Endothelial cell of umbilical vein (primary cell): ENCODE measurements around the gene CYBC1. TPM values are rescaled to one million over a fixed set of nuclear protein-coding genes. Genes with fewer than 3 reads are reported as not detected.

ENCODE experiments used
- BruUV-seq: library from RNA; stranded (reverse); fragments of 400-500 nt; replicated peaks from 2 replicates; lab custom pipeline; 2021; lab: Mats Ljungman, UMichigan
- CTCF ChIA-PET: fragments of 300-600, 350-600 bp; sonication (Branson Sonifier 250); formaldehyde crosslinking; loops from one replicate; lab custom pipeline; 2021; ENCODE audit warnings: antibody characterized with exemption, inconsistent platforms; lab: Charles Lee
- POLR2A ChIA-PET: fragments of 300-600, 350-600 bp; sonication (Branson Sonifier 250); formaldehyde crosslinking; loops from one replicate; lab custom pipeline; 2021; ENCODE audit warnings: antibody characterized with exemption, inconsistent platforms; lab: Charles Lee
- DNase-seq: peaks from one replicate; pipeline ENCODE4 v3.0.0-alpha.2; 2011; ENCODE audit warnings: low read depth, low spot score
- FAIRE-seq: peaks from 2 replicates; lab custom pipeline; 2011; peaks lifted over from hg19 to GRCh38; lab: Jason Lieb, UNC
- H2AFZ ChIP-seq: 2 replicates; pipeline ENCODE4 v1.6.0; 2012; ENCODE audit warnings: low read depth, low read length, control low read depth, inconsistent platforms
- H3K27ac ChIP-seq: 2 replicates; pipeline ENCODE4 v1.5.1; 2011; ENCODE audit warnings: low read depth, mild to moderate bottlenecking, control low read depth, low read length, moderate library complexity; ENCODE audit not compliant: insufficient read depth
- H3K27me3 ChIP-seq, 2 experiments: 2 replicates each; pipeline versions ENCODE4 v1.6.0 to v1.6.1; 2011; ENCODE audit warnings: low read length in 2 of 2, mixed read lengths in 1 of 2; ENCODE audit not compliant: control insufficient read depth in 2 of 2, insufficient read depth in 2 of 2
- H3K36me3 ChIP-seq, 2 experiments: 2 replicates in 1 of 2; 3 replicates in 1 of 2; pipeline ENCODE4 v1.5.1; 2011; ENCODE audit warnings: low read length in 2 of 2, mild to moderate bottlenecking in 1 of 2, moderate library complexity in 1 of 2; ENCODE audit not compliant: control insufficient read depth in 2 of 2, insufficient read depth in 2 of 2; ENCODE audit errors: extremely low read depth in 1 of 2
- H3K4me1 ChIP-seq: 3 replicates; pipeline ENCODE4 v1.5.1; 2011; ENCODE audit warnings: mild to moderate bottlenecking, low read length; ENCODE audit not compliant: control insufficient read depth, insufficient read depth; ENCODE audit errors: extremely low read depth
- H3K4me2 ChIP-seq: 2 replicates; pipeline ENCODE4 v1.6.1; 2011; ENCODE audit warnings: low read length, control low read depth, mixed read lengths; ENCODE audit not compliant: insufficient read depth
- H3K4me3 ChIP-seq, 3 experiments: fragments of 200-600 bp in 1 of 3; sonication (generic), shearing (Covaris generic) in 1 of 3; replicated peaks in 1 of 3; 2 replicates each; pipeline ENCODE4 v1.5.1; 2011 to 2016; ENCODE audit warnings: control low read depth in 3 of 3, low read length in 3 of 3, mild to moderate bottlenecking in 2 of 3, inconsistent platforms in 1 of 3, low read depth in 1 of 3, moderate library complexity in 1 of 3; ENCODE audit not compliant: insufficient read depth in 1 of 3
- H3K79me2 ChIP-seq: 2 replicates; pipeline ENCODE4 v1.6.0; 2012; ENCODE audit warnings: low read length, inconsistent platforms; ENCODE audit not compliant: control insufficient read depth, insufficient read depth
- H3K9ac ChIP-seq: replicated peaks from 2 replicates; pipeline ENCODE3; 2011; ENCODE audit warnings: low read length, control low read depth; ENCODE audit not compliant: insufficient read depth; ENCODE audit errors: extremely low read depth
- H3K9me1 ChIP-seq: replicated peaks from 3 replicates; pipeline ENCODE4 v1.6.0; 2011; ENCODE audit warnings: mild to moderate bottlenecking, low read length; ENCODE audit not compliant: control insufficient read depth, insufficient read depth; ENCODE audit errors: extremely low read depth
- H3K9me3 ChIP-seq: replicated peaks from 2 replicates; pipeline ENCODE4 v1.5.1; 2012; ENCODE audit warnings: low read length, inconsistent platforms; ENCODE audit not compliant: control insufficient read depth, insufficient read depth
- H4K20me1 ChIP-seq: replicated peaks from 2 replicates; pipeline ENCODE3; 2011; ENCODE audit warnings: mild to moderate bottlenecking, low read length; ENCODE audit not compliant: control insufficient read depth, insufficient read depth; ENCODE audit errors: extremely low read depth
- FOS ChIP-seq: IDR thresholded peaks from 2 replicates; pipeline ENCODE4 v1.6.1; 2011; ENCODE audit warnings: mild to moderate bottlenecking, low read length, moderate library complexity, borderline replicate concordance; ENCODE audit not compliant: insufficient read depth
- JUN ChIP-seq: IDR thresholded peaks from 2 replicates; pipeline ENCODE4 v1.6.1; 2011; ENCODE audit warnings: borderline replicate concordance, low read depth; ENCODE audit not compliant: insufficient read length, insufficient read depth
- MAX ChIP-seq: IDR thresholded peaks from 2 replicates; pipeline ENCODE4 v1.6.1; 2011; ENCODE audit not compliant: insufficient read depth, insufficient read length
- MYC ChIP-seq: IDR thresholded peaks from one replicate; pipeline ENCODE4 v1.6.1; 2011; ENCODE audit warnings: mild to moderate bottlenecking, low read depth, low read length
- POLR2AphosphoS5 ChIP-seq: IDR thresholded peaks from 2 replicates; pipeline ENCODE4 v1.6.1; 2012; ENCODE audit warnings: low read depth, mild to moderate bottlenecking, control low read depth, low read length, moderate library complexity; ENCODE audit not compliant: insufficient read depth
- dilution Hi-C: fragments of 300-500 bp; cut with MboI; formaldehyde crosslinking; loops from one replicate; pipeline ENCODE4 v1.15.0; 2019; ENCODE audit warnings: low sequenced_read_pairs; ENCODE audit not compliant: extremely low pct_ligation_motif_present
- intact Hi-C: fragments of 100-400 bp; cut with micrococcal nuclease; formaldehyde crosslinking; loops from one replicate; pipeline ENCODE4 v1.10.0; 2022
- polyA plus RNA-seq, 4 experiments: library from polyadenylated mRNA; depleted of rRNA in 3 of 4; stranded (reverse) in 3 of 4; unstranded in 1 of 4; fragments of >200 nt; gene quantifications; 2 replicates each; pipeline versions ENCODE4 v1.2.1 to v1.2.3, GENCODE V29; 2011 to 2012; ENCODE audit warnings: missing spikeins in 1 of 4
- total RNA-seq: library from RNA; stranded (reverse); gene quantifications from 2 replicates; pipeline ENCODE4 v1.2.3, GENCODE V29; 2021

The CYBC1 gene
- total and polyA plus RNA-seq, 2 donors (not counting 3 experiments of a cell fraction or from before 2014, with no cell fraction given) = 71.8 to 81.5 TPM

DNA sequence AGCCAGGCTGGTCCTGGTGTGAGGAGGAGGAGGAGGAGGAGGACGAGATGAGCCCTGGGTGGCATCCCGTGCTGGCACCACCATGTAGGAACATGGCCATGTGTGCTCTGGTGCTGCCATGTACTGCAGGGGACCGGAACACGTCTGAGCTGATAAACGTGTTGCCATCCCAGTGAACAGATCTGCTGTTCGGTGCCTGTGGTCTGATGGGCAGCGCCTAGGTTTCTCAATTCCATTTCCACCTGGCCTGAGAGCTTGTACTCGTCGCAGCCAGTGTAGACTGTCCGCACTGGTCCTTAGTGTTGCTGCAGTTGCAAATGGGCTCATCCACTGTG lies 40.6 kb upstream of the CYBC1 start:
- FAIRE-seq = no peak
- ChIA-PET CTCF (no interaction called here), POLR2A (no interaction called here)
- dilution Hi-C loops (no loop called here), intact Hi-C loops (no loop called here)
- H3K4me3 ChIP-seq = no peak overlapping the region
- no peak for DNase-seq
- H2AFZ ChIP-seq = no peak overlapping the region
- no peaks in the 10 kb centered on the region for H3K9me1 ChIP-seq
- H3K27me3 ChIP-seq = no peaks in the 10 kb centered on the region
- H3K9ac ChIP-seq = no peak overlapping the region
- H3K79me2 ChIP-seq = no peaks in the 10 kb centered on the region
- no TSS peak for BruUV-seq
- no peaks in the 10 kb centered on the region for H4K20me1 ChIP-seq
- no peak overlapping the region for H3K4me2 ChIP-seq
- no peak overlapping the region for H3K27ac ChIP-seq
- H3K9me3 ChIP-seq = no peaks in the 10 kb centered on the region
- no peaks in the 10 kb centered on the region for H3K4me1 ChIP-seq
- TF ChIP-seq MAX = no peak
- no peak for TF ChIP-seq MYC
- TF ChIP-seq POLR2AphosphoS5 = no peak
- TF ChIP-seq FOS = no peak
- no peak for TF ChIP-seq JUN
- H3K36me3 ChIP-seq = peaks cover 2 to 15% of the 10 kb centered on the region in 2 experiments

DNA sequence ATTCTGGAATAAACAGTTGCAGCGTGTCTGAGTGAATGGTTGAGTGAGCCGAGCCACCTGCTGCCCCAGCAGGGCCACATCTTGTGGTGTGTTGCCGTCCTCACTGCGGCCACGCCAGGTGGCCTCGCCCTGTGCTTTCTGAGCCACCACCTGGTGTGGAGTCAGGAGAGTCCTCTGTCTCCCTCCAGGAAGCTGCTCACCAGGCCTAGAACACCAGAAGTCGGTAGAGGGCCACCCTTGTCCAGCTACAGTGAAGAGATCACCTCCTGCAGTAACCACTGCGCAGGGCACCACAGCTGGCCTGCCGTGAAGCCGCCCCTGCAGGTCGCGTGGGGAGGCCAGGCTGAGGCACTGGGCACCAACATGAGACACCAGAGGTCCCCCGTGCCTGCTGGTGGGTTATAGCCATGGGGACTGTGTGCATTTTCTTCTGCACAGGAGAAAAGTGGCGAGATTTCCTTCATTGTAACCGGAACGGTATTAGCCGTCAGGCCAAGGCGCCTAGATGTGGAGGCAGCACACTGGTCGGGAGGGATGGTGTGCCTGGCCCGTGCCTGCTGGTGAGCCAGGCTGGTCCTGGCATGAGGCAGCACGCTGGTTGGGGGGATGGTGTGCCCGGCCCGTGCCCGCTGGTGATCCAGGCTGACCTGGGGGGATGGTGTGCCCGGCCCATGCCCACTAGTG lies 40.1 kb upstream of the CYBC1 start:
- no peak for TF ChIP-seq MAX
- TF ChIP-seq POLR2AphosphoS5 = no peak
- TF ChIP-seq JUN = no peak
- no TSS peak for BruUV-seq
- H3K27ac ChIP-seq = no peak overlapping the region
- FAIRE-seq (no peak), DNase-seq (no peak)
- no peak overlapping the region for H3K9ac ChIP-seq
- peaks cover 2 to 20% of the 10 kb centered on the region in 2 experiments for H3K36me3 ChIP-seq
- no peak overlapping the region for H3K4me3 ChIP-seq
- intact Hi-C loops = no loop called here
- H3K79me2 ChIP-seq = no peaks in the 10 kb centered on the region
- ChIA-PET CTCF (no interaction called here), POLR2A (no interaction called here)
- H3K9me3 ChIP-seq = no peaks in the 10 kb centered on the region
- H2AFZ ChIP-seq = no peak overlapping the region
- no peaks in the 10 kb centered on the region for H3K4me1 ChIP-seq
- no peaks in the 10 kb centered on the region for H4K20me1 ChIP-seq
- H3K9me1 ChIP-seq = no peaks in the 10 kb centered on the region
- H3K27me3 ChIP-seq = no peaks in the 10 kb centered on the region
- no peak overlapping the region for H3K4me2 ChIP-seq
- dilution Hi-C loops = no loop called here
